ENCODE data around the gene RUNX2. TPM values are rescaled to one million over a fixed set of nuclear protein-coding genes. Genes with fewer than 3 reads are reported as not detected.

The RUNX2 gene
- total and polyA plus RNA-seq, 2 experiments from 2014 or later: 0.66 to 1.7 TPM

GRCh38 chr6:45437439-45437815 lies 109.3 kb downstream of the RUNX2 start:
- no peak for TF ChIP-seq EZH2 (IDR thresholded peaks at IDR 0.05; ENCODE audit: low read depth, unreplicated experiment)
- TF ChIP-seq NANOG (IDR thresholded peaks at IDR 0.05; ENCODE audit: borderline replicate concordance): no peak
- TF ChIP-seq JUNB (IDR thresholded peaks at IDR 0.05; ENCODE audit: unreplicated experiment): no peak
- no peak for TF ChIP-seq STAT1 (IDR thresholded peaks at IDR 0.05; ENCODE audit: unreplicated experiment)
- no peak for TF ChIP-seq ETS1 (IDR thresholded peaks at IDR 0.05)
- TF ChIP-seq ZNF331 (CRISPR knock-in tag; IDR thresholded peaks at IDR 0.05; ENCODE audit: low read depth): no peak
- TF ChIP-seq ZNF114 (CRISPR knock-in tag; IDR thresholded peaks at IDR 0.05): no peak
- no peaks in the 10 kb centered on the region for H4K20me1 ChIP-seq (replicated peaks; ENCODE audit: insufficient read depth)
- Mint-ChIP-seq H3K4me1 (peaks cover 9% of the 10 kb centered on the region; the same call in 2 of the 3 replicates), H3K27me3 (ENCODE audit: insufficient read depth, low read depth, poor library complexity) (no peaks in the 10 kb centered on the region), H3K9me3 (no peaks in the 10 kb centered on the region), H3K4me3 (no peak overlapping the region), H3K27ac (no peak overlapping the region), H3K36me3 (ENCODE audit: low read depth) (no peaks in the 10 kb centered on the region)
- H3F3A ChIP-seq (replicated peaks; ENCODE audit: low read depth): no peaks in the 10 kb centered on the region
- H3K79me2 ChIP-seq (replicated peaks; ENCODE audit: insufficient read depth): no peaks in the 10 kb centered on the region
- DNase-seq (ENCODE audit: low spot score) (no peak), ATAC-seq (no peak)
- no peaks in the 10 kb centered on the region; the same call in 1 of the 2 replicates for H3K4me1 ChIP-seq (ENCODE audit: insufficient read depth)
- H2AFZ ChIP-seq: no peak overlapping the region
- H3K36me3 ChIP-seq (ENCODE audit: insufficient read depth): no peaks in the 10 kb centered on the region
- no peak overlapping the region for H3K4me3 ChIP-seq
- no peak overlapping the region for H3K27ac ChIP-seq (ENCODE audit: low read depth)
- H3K4me2 ChIP-seq: no peak overlapping the region
- H3K27me3 ChIP-seq (ENCODE audit: insufficient read depth): no peaks in the 10 kb centered on the region
- H3K9me2 ChIP-seq (ENCODE audit: insufficient read depth): no peaks in the 10 kb centered on the region

- no peaks in the 10 kb centered on the region for H3K27me3 Mint-ChIP-seq (ENCODE audit: insufficient read depth, low read depth, poor library complexity)
- Histone ChIP-seq H3K79me2 (replicated peaks; ENCODE audit: insufficient read depth) (no peaks in the 10 kb centered on the region), H3K36me3 (ENCODE audit: insufficient read depth) (no peaks in the 10 kb centered on the region), H3K4me1 (ENCODE audit: insufficient read depth) (no peaks in the 10 kb centered on the region; the same call in 1 of the 2 replicates), H2AFZ (no peak overlapping the region), H4K20me1 (replicated peaks; ENCODE audit: insufficient read depth) (no peaks in the 10 kb centered on the region), H3K27ac (ENCODE audit: low read depth) (no peak overlapping the region), H3K4me3 (no peak overlapping the region), H3K4me2 (no peak overlapping the region), H3K9me2 (ENCODE audit: insufficient read depth) (no peaks in the 10 kb centered on the region), H3K27me3 (ENCODE audit: insufficient read depth) (no peaks in the 10 kb centered on the region), H3F3A (replicated peaks; ENCODE audit: low read depth) (no peaks in the 10 kb centered on the region)
- ATAC-seq (no peak), DNase-seq (ENCODE audit: low spot score) (no peak)
- H3K4me1 Mint-ChIP-seq: peaks cover 9% of the 10 kb centered on the region; the same call in 2 of the 3 replicates
- H3K36me3 Mint-ChIP-seq (ENCODE audit: low read depth): no peaks in the 10 kb centered on the region
- TF ChIP-seq ZNF462 (CRISPR knock-in tag; IDR thresholded peaks at IDR 0.05): no peak
- no peak for TF ChIP-seq CREB1 (CRISPR knock-in tag; IDR thresholded peaks at IDR 0.05; ENCODE audit: low read depth)
- TF ChIP-seq JUNB (IDR thresholded peaks at IDR 0.05; ENCODE audit: unreplicated experiment): no peak
- TF ChIP-seq STAT1 (IDR thresholded peaks at IDR 0.05; ENCODE audit: unreplicated experiment): no peak
- no peak for TF ChIP-seq ETS1 (IDR thresholded peaks at IDR 0.05)
- no peak for TF ChIP-seq CTCF (conservative IDR thresholded peaks at IDR 0.05; ENCODE audit: low read depth in 2 of 2)
- no peak for TF ChIP-seq EZH2phosphoT487 (IDR thresholded peaks at IDR 0.05; ENCODE audit: unreplicated experiment)
- no peak for TF ChIP-seq ZNF114 (CRISPR knock-in tag; IDR thresholded peaks at IDR 0.05)
- no peak for TF ChIP-seq EZH2 (IDR thresholded peaks at IDR 0.05; ENCODE audit: low read depth, unreplicated experiment)
- TF ChIP-seq NANOG (IDR thresholded peaks at IDR 0.05; ENCODE audit: borderline replicate concordance): no peak
- no peak overlapping the region for H3K27ac Mint-ChIP-seq
- no peak overlapping the region for H3K4me3 Mint-ChIP-seq
- no peaks in the 10 kb centered on the region for H3K9me3 Mint-ChIP-seq
Observed at GRCh38 chr6:45438151-45438550, 110.0 kb downstream of the RUNX2 start.
